ENCODE measurements around the gene BHLHA9.

BHLHA9 gene

GRCh38 chr17:1271030-1271423 lies 783 bp downstream of the BHLHA9 start:
- DNase-seq = no peak
- Mint-ChIP-seq H3K4me1 (peaks cover 37% of the 10 kb centered on the region), H3K27me3 (peaks cover 90% of the 10 kb centered on the region), H3K36me3 (no peaks in the 10 kb centered on the region), H3K9me3 (no peaks in the 10 kb centered on the region), H3K27ac (no peak overlapping the region), H3K4me3 (no peak overlapping the region)
- CTCF ChIA-PET = interaction anchor here (4.4 kb wide), 1 partner anchor 61 kb away, joined by 19 read pairs; no protein-coding TSS in a partner anchor

- DNase-seq = no peak
- CTCF ChIA-PET = interaction anchor here (4.4 kb wide), 1 partner anchor 61 kb away, joined by 19 read pairs; no protein-coding TSS in a partner anchor
- Mint-ChIP-seq H3K36me3 (no peaks in the 10 kb centered on the region), H3K27ac (no peak overlapping the region), H3K27me3 (peaks cover 89% of the 10 kb centered on the region), H3K4me3 (no peak overlapping the region), H3K4me1 (peaks cover 39% of the 10 kb centered on the region), H3K9me3 (no peaks in the 10 kb centered on the region)
Observed at GRCh38 chr17:1271441-1271840, 1.2 kb downstream of the BHLHA9 start.

GRCh38 chr17:1272701-1273100 lies 2.5 kb downstream of the BHLHA9 start:
- Mint-ChIP-seq H3K4me3 (no peak overlapping the region), H3K9me3 (no peaks in the 10 kb centered on the region), H3K4me1 (peaks cover 32% of the 10 kb centered on the region), H3K27ac (no peak overlapping the region), H3K27me3 (peaks cover 83% of the 10 kb centered on the region), H3K36me3 (no peaks in the 10 kb centered on the region)
- no peak for DNase-seq
- CTCF ChIA-PET = interaction anchor here (4.4 kb wide), 1 partner anchor 60 kb away, joined by 19 read pairs; no protein-coding TSS in a partner anchor

GRCh38 chr17:1273492-1274244 lies 3.4 kb downstream of the BHLHA9 start:
- Mint-ChIP-seq H3K9me3 (no peaks in the 10 kb centered on the region), H3K27ac (no peak overlapping the region), H3K36me3 (no peaks in the 10 kb centered on the region), H3K27me3 (peaks cover 81% of the 10 kb centered on the region), H3K4me1 (peaks cover 29% of the 10 kb centered on the region), H3K4me3 (no peak overlapping the region)
- no peak for DNase-seq
- CTCF ChIA-PET = interaction anchor here (0.6 to 4.4 kb wide), 2 partner anchors 59 to 66 kb away, joined by 4 to 19 read pairs; no protein-coding TSS in a partner anchor

GRCh38 chr17:1274245-1274608 lies 4.0 kb downstream of the BHLHA9 start:
- DNase-seq = no peak
- Mint-ChIP-seq H3K36me3 (no peaks in the 10 kb centered on the region), H3K4me1 (peaks cover 23% of the 10 kb centered on the region), H3K4me3 (no peak overlapping the region), H3K27me3 (peaks cover 81% of the 10 kb centered on the region), H3K9me3 (no peaks in the 10 kb centered on the region), H3K27ac (no peak overlapping the region)
- CTCF ChIA-PET = interaction anchor here (0.6 to 4.4 kb wide), 2 partner anchors 58 to 65 kb away, joined by 4 to 19 read pairs; no protein-coding TSS in a partner anchor

GRCh38 chr17:1275205-1275961 lies 5.1 kb downstream of the BHLHA9 start:
- Mint-ChIP-seq H3K36me3 (no peaks in the 10 kb centered on the region), H3K27me3 (peaks cover 81% of the 10 kb centered on the region), H3K4me3 (no peak overlapping the region), H3K4me1 (peaks cover 14% of the 10 kb centered on the region), H3K27ac (no peak overlapping the region), H3K9me3 (no peaks in the 10 kb centered on the region)
- CTCF ChIA-PET = interaction anchor here (4.4 kb wide), 1 partner anchor 57 kb away, joined by 19 read pairs; no protein-coding TSS in a partner anchor
- no peak for DNase-seq

GRCh38 chr17:1275962-1276736 lies 5.9 kb downstream of the BHLHA9 start:
- DNase-seq = peak; percentile 85
- peak overlapping the region; percentile 11 for H3K27ac Mint-ChIP-seq
- H3K9me3 Mint-ChIP-seq = no peaks in the 10 kb centered on the region
- peaks cover 14% of the 10 kb centered on the region for H3K4me1 Mint-ChIP-seq
- H3K27me3 Mint-ChIP-seq = peaks cover 82% of the 10 kb centered on the region
- no peak overlapping the region for H3K4me3 Mint-ChIP-seq
- CTCF ChIA-PET = interaction anchor here (1.4 to 4.6 kb wide), 3 partner anchors 56 to 153 kb away, joined by 3 to 35 read pairs (median 7); no protein-coding TSS in a partner anchor
- H3K36me3 Mint-ChIP-seq = no peaks in the 10 kb centered on the region

- Mint-ChIP-seq H3K4me1 (peaks cover 6% of the 10 kb centered on the region), H3K27ac (no peak overlapping the region), H3K36me3 (no peaks in the 10 kb centered on the region), H3K9me3 (no peaks in the 10 kb centered on the region), H3K4me3 (no peak overlapping the region), H3K27me3 (peaks cover 56% of the 10 kb centered on the region)
- no peak for DNase-seq
- CTCF ChIA-PET = interaction anchor here (2.0 to 4.6 kb wide), 2 partner anchors 51 to 52 kb away, joined by 10 to 35 read pairs; no protein-coding TSS in a partner anchor
Observed at GRCh38 chr17:1280652-1281051, 10.4 kb downstream of the BHLHA9 start.

GRCh38 chr17:1286379-1287106 lies 16.3 kb downstream of the BHLHA9 start:
- DNase-seq = no peak
- Mint-ChIP-seq H3K4me3 (no peak overlapping the region), H3K4me1 (peaks cover 5% of the 10 kb centered on the region), H3K9me3 (peaks cover 32% of the 10 kb centered on the region), H3K27me3 (peaks cover 25% of the 10 kb centered on the region), H3K36me3 (peaks cover 12% of the 10 kb centered on the region), H3K27ac (no peak overlapping the region)
- CTCF ChIA-PET = no interaction called here

GRCh38 chr17:1289695-1290094 lies 19.5 kb downstream of the BHLHA9 start:
- peaks cover 35% of the 10 kb centered on the region for H3K4me1 Mint-ChIP-seq
- peaks cover 42% of the 10 kb centered on the region for H3K9me3 Mint-ChIP-seq
- peaks cover 28% of the 10 kb centered on the region for H3K36me3 Mint-ChIP-seq
- no peak overlapping the region for H3K4me3 Mint-ChIP-seq
- DNase-seq = no peak
- H3K27me3 Mint-ChIP-seq = peaks cover 35% of the 10 kb centered on the region
- CTCF ChIA-PET = interaction anchor here (0.8 kb wide), 1 partner anchor 43 kb away, joined by 3 read pairs; no protein-coding TSS in a partner anchor
- peak overlapping the region; percentile 79 for H3K27ac Mint-ChIP-seq

GRCh38 chr17:1290676-1291075 lies 20.4 kb downstream of the BHLHA9 start:
- Mint-ChIP-seq H3K27ac (peak overlapping the region; percentile 33), H3K4me3 (no peak overlapping the region), H3K9me3 (peaks cover 42% of the 10 kb centered on the region), H3K36me3 (peaks cover 29% of the 10 kb centered on the region), H3K4me1 (peaks cover 45% of the 10 kb centered on the region), H3K27me3 (peaks cover 34% of the 10 kb centered on the region)
- no peak for DNase-seq
- CTCF ChIA-PET = no interaction called here

- H3K36me3 Mint-ChIP-seq = peaks cover 22% of the 10 kb centered on the region
- peak; percentile 93 for DNase-seq
- H3K27me3 Mint-ChIP-seq = peaks cover 48% of the 10 kb centered on the region
- peaks cover 76% of the 10 kb centered on the region for H3K4me1 Mint-ChIP-seq
- peaks cover 25% of the 10 kb centered on the region for H3K9me3 Mint-ChIP-seq
- H3K4me3 Mint-ChIP-seq = peak overlapping the region; percentile 69
- CTCF ChIA-PET = interaction anchor here (2.2 kb wide), 1 partner anchor 38 kb away, joined by 15 read pairs; no protein-coding TSS in a partner anchor
- peak overlapping the region; percentile 99 for H3K27ac Mint-ChIP-seq
Observed at GRCh38 chr17:1294157-1294717, 24.0 kb downstream of the BHLHA9 start.

GRCh38 chr17:1298606-1299005 lies 28.4 kb downstream of the BHLHA9 start:
- H3K36me3 Mint-ChIP-seq = peaks cover 9% of the 10 kb centered on the region

More at GRCh38 chr17:1298606-1299005, 28.4 kb downstream of the BHLHA9 start:
- CTCF ChIA-PET = interaction anchor here (1.6 to 1.7 kb wide), 2 partner anchors 34 to 176 kb away, joined by 4 to 10 read pairs; no protein-coding TSS in a partner anchor
- peaks cover 64% of the 10 kb centered on the region for H3K27me3 Mint-ChIP-seq
- peaks cover under 1% of the 10 kb centered on the region for H3K9me3 Mint-ChIP-seq
- peak; percentile 64 for DNase-seq
- peaks cover 68% of the 10 kb centered on the region for H3K4me1 Mint-ChIP-seq
- no peak overlapping the region for H3K27ac Mint-ChIP-seq
- H3K4me3 Mint-ChIP-seq = no peak overlapping the region

All from activated naive CD4-positive, alpha-beta T cell treated with anti-CD3 and anti-CD28 coated beads, Interleukin-2, amount 10 ng/mL, durations not matched to agents 7 days and 5 days (primary cell).